GM23338 (cell line): Measurements from ENCODE around the gene COX17. TPM values are rescaled to one million over a fixed set of nuclear protein-coding genes. Genes with fewer than 3 reads are reported as not detected.

ENCODE experiments used
- ATAC-seq: fragments of 200-7000 bp; cut with Tn5 transposase; 3 replicates; pipeline ENCODE4 v1.9.1; 2020
- DNase-seq: peaks from one replicate; pipeline ENCODE4 v3.0.0-alpha.2; 2015; ENCODE audit warnings: low spot score
- H2AFZ ChIP-seq: fragments of 200-600 bp; sonication (generic); 2 replicates; pipeline ENCODE4 v1.8.0; 2016; ENCODE audit warnings: antibody characterized with exemption, mild to moderate bottlenecking, moderate library complexity
- H3F3A ChIP-seq: fragments of 200-600 bp; sonication (generic); replicated peaks from 2 replicates; pipeline ENCODE4 v1.8.0; 2017; ENCODE audit warnings: antibody characterized with exemption, mixed run types, low read depth
- H3K27ac ChIP-seq: fragments of 200-600 bp; sonication (generic); 2 replicates; pipeline ENCODE4 v1.6.1; 2016; ENCODE audit warnings: low read depth
- H3K27me3 ChIP-seq: fragments of 200-600 bp; sonication (generic); 2 replicates; pipeline ENCODE4 v1.8.0; 2016; ENCODE audit warnings: mild to moderate bottlenecking, mixed run types, moderate library complexity; ENCODE audit not compliant: insufficient read depth
- H3K36me3 ChIP-seq: fragments of 200-600 bp; sonication (generic); 2 replicates; pipeline ENCODE4 v1.8.0; 2016; ENCODE audit warnings: mild to moderate bottlenecking; ENCODE audit not compliant: insufficient read depth
- H3K4me1 ChIP-seq: fragments of 200-600 bp; sonication (generic); 2 replicates; pipeline ENCODE4 v1.8.0; 2016; ENCODE audit warnings: mild to moderate bottlenecking, moderate library complexity; ENCODE audit not compliant: insufficient read depth
- H3K4me2 ChIP-seq: fragments of 200-600 bp; sonication (generic); 2 replicates; pipeline ENCODE4 v1.7.1; 2017; ENCODE audit warnings: mixed run types
- H3K4me3 ChIP-seq: fragments of 200-600 bp; sonication (generic); 2 replicates; pipeline ENCODE4 v1.6.1; 2016; ENCODE audit warnings: mixed run types
- H3K79me2 ChIP-seq: fragments of 200-600 bp; sonication (generic); replicated peaks from 2 replicates; pipeline ENCODE4 v1.8.0; 2017; ENCODE audit warnings: mild to moderate bottlenecking; ENCODE audit not compliant: insufficient read depth
- H3K9me2 ChIP-seq: fragments of 200-600 bp; sonication (generic); 2 replicates; pipeline ENCODE4 v1.8.0; 2017; ENCODE audit not compliant: insufficient read depth
- H4K20me1 ChIP-seq: fragments of 200-600 bp; sonication (generic); replicated peaks from 2 replicates; pipeline ENCODE4 v1.8.0; 2017; ENCODE audit warnings: mild to moderate bottlenecking; ENCODE audit not compliant: insufficient read depth
- H3K27ac Mint-ChIP-seq: 2 replicates; pipeline ENCODE4 v1.8.0; 2020; ENCODE audit warnings: inconsistent platforms, mild to moderate bottlenecking, moderate library complexity, mixed read lengths
- H3K27me3 Mint-ChIP-seq: 3 replicates; pipeline ENCODE4 v1.8.0; 2022; ENCODE audit warnings: low read depth, mild to moderate bottlenecking, moderate library complexity, mixed read lengths, inconsistent platforms; ENCODE audit not compliant: insufficient read depth, poor library complexity
- H3K36me3 Mint-ChIP-seq: 3 replicates; pipeline ENCODE4 v1.8.0; 2021; ENCODE audit warnings: low read depth, mild to moderate bottlenecking, inconsistent platforms, moderate library complexity, mixed read lengths
- H3K4me1 Mint-ChIP-seq: 3 replicates; pipeline ENCODE4 v1.8.0; 2020; ENCODE audit warnings: mild to moderate bottlenecking, inconsistent platforms, mixed read lengths
- H3K4me3 Mint-ChIP-seq: 3 replicates; pipeline ENCODE4 v1.8.0; 2021; ENCODE audit warnings: moderate library complexity, mild to moderate bottlenecking, inconsistent platforms, mixed read lengths
- H3K9me3 Mint-ChIP-seq: 3 replicates; pipeline ENCODE4 v1.8.0; 2020; ENCODE audit warnings: moderate library complexity, mild to moderate bottlenecking, inconsistent platforms, mixed read lengths
- CREB1 ChIP-seq: fragments of 250-450 bp; sonication (Bioruptor Pico); IDR thresholded peaks from 2 replicates; pipeline ENCODE4 v1.5.0; 2020; ENCODE audit warnings: low read depth, mild to moderate bottlenecking, moderate library complexity
- EZH2 ChIP-seq: fragments of 200-600 bp; sonication (generic); IDR thresholded peaks from one replicate; pipeline ENCODE4 v1.8.0; 2017; ENCODE audit warnings: antibody characterized with exemption, mild to moderate bottlenecking, low read depth; ENCODE audit not compliant: unreplicated experiment
- JUNB ChIP-seq: IDR thresholded peaks from one replicate; pipeline ENCODE4 v1.6.1; 2016; ENCODE audit warnings: antibody characterized with exemption; ENCODE audit not compliant: unreplicated experiment
- NANOG ChIP-seq: IDR thresholded peaks from 2 replicates; pipeline ENCODE4 v1.6.1; 2016; ENCODE audit warnings: antibody characterized with exemption, borderline replicate concordance
- STAT1 ChIP-seq: IDR thresholded peaks from one replicate; pipeline ENCODE4 v1.6.1; 2016; ENCODE audit warnings: antibody characterized with exemption; ENCODE audit not compliant: unreplicated experiment
- ZNF331 ChIP-seq: fragments of 250-450 bp; sonication (Bioruptor Pico); IDR thresholded peaks from 2 replicates; pipeline ENCODE4 v1.5.0; 2020; ENCODE audit warnings: low read depth, mild to moderate bottlenecking, moderate library complexity
- polyA plus RNA-seq: library from polyadenylated mRNA; unstranded; fragments of >200 nt; fragmentation: Nextera tagmentation; extraction: Ambion mirVana; gene quantifications from 2 replicates; pipeline ENCODE4 v1.2.1, GENCODE V29; 2016
- total RNA-seq: library from RNA; depleted of rRNA; stranded (reverse); fragments of >200 nt; shearing (Covaris generic); gene quantifications from 2 replicates; pipeline ENCODE4 v1.2.3, GENCODE V29; 2014
- TF ChIP-seq, protein P1 (sequence below): IDR thresholded peaks from 2 replicates; pipeline ENCODE4 v1.6.1; 2016; ENCODE audit warnings: antibody characterized with exemption
- TF ChIP-seq, protein P2 (sequence below): fragments of 250-450 bp; sonication (Bioruptor Pico); IDR thresholded peaks from 2 replicates; pipeline ENCODE4 v1.5.0; 2020; ENCODE audit warnings: mild to moderate bottlenecking, moderate library complexity
- TF ChIP-seq, protein P3 (sequence below): IDR thresholded peaks from one replicate; pipeline ENCODE4 v1.6.1; 2018; ENCODE audit warnings: antibody characterized with exemption; ENCODE audit not compliant: unreplicated experiment

Gene COX17
- total and polyA plus RNA-seq, 2 experiments from 2014 or later: 24.0 to 324 TPM

GRCh38 chr3:119642746-119643473 lies 34.3 kb downstream of the COX17 start:
- Mint-ChIP-seq H3K27me3 (peaks cover 2% of the 10 kb centered on the region), H3K36me3 (no peaks in the 10 kb centered on the region), H3K4me1 (peaks cover 16% of the 10 kb centered on the region), H3K4me3 (no peak overlapping the region), H3K27ac (no peak overlapping the region), H3K9me3 (no peaks in the 10 kb centered on the region)
- Histone ChIP-seq H3F3A (no peaks in the 10 kb centered on the region), H3K79me2 (no peaks in the 10 kb centered on the region), H3K4me2 (no peak overlapping the region), H2AFZ (peak overlapping the region; percentile 56), H3K4me3 (no peak overlapping the region), H3K9me2 (peaks cover 6% of the 10 kb centered on the region), H4K20me1 (no peaks in the 10 kb centered on the region), H3K36me3 (no peaks in the 10 kb centered on the region), H3K4me1 (peaks cover 9% of the 10 kb centered on the region), H3K27me3 (no peaks in the 10 kb centered on the region), H3K27ac (no peak overlapping the region)
- TF ChIP-seq STAT1: no peak
- TF ChIP-seq JUNB: no peak
- TF ChIP-seq NANOG: no peak
- no peak for TF ChIP-seq EZH2
- no peak for TF ChIP-seq CREB1 (CRISPR knock-in tag)
- no peak for TF ChIP-seq ZNF331 (CRISPR knock-in tag)
- TF ChIP-seq, protein P1, sequence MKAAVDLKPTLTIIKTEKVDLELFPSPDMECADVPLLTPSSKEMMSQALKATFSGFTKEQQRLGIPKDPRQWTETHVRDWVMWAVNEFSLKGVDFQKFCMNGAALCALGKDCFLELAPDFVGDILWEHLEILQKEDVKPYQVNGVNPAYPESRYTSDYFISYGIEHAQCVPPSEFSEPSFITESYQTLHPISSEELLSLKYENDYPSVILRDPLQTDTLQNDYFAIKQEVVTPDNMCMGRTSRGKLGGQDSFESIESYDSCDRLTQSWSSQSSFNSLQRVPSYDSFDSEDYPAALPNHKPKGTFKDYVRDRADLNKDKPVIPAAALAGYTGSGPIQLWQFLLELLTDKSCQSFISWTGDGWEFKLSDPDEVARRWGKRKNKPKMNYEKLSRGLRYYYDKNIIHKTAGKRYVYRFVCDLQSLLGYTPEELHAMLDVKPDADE: no peak
- TF ChIP-seq, protein P2, sequence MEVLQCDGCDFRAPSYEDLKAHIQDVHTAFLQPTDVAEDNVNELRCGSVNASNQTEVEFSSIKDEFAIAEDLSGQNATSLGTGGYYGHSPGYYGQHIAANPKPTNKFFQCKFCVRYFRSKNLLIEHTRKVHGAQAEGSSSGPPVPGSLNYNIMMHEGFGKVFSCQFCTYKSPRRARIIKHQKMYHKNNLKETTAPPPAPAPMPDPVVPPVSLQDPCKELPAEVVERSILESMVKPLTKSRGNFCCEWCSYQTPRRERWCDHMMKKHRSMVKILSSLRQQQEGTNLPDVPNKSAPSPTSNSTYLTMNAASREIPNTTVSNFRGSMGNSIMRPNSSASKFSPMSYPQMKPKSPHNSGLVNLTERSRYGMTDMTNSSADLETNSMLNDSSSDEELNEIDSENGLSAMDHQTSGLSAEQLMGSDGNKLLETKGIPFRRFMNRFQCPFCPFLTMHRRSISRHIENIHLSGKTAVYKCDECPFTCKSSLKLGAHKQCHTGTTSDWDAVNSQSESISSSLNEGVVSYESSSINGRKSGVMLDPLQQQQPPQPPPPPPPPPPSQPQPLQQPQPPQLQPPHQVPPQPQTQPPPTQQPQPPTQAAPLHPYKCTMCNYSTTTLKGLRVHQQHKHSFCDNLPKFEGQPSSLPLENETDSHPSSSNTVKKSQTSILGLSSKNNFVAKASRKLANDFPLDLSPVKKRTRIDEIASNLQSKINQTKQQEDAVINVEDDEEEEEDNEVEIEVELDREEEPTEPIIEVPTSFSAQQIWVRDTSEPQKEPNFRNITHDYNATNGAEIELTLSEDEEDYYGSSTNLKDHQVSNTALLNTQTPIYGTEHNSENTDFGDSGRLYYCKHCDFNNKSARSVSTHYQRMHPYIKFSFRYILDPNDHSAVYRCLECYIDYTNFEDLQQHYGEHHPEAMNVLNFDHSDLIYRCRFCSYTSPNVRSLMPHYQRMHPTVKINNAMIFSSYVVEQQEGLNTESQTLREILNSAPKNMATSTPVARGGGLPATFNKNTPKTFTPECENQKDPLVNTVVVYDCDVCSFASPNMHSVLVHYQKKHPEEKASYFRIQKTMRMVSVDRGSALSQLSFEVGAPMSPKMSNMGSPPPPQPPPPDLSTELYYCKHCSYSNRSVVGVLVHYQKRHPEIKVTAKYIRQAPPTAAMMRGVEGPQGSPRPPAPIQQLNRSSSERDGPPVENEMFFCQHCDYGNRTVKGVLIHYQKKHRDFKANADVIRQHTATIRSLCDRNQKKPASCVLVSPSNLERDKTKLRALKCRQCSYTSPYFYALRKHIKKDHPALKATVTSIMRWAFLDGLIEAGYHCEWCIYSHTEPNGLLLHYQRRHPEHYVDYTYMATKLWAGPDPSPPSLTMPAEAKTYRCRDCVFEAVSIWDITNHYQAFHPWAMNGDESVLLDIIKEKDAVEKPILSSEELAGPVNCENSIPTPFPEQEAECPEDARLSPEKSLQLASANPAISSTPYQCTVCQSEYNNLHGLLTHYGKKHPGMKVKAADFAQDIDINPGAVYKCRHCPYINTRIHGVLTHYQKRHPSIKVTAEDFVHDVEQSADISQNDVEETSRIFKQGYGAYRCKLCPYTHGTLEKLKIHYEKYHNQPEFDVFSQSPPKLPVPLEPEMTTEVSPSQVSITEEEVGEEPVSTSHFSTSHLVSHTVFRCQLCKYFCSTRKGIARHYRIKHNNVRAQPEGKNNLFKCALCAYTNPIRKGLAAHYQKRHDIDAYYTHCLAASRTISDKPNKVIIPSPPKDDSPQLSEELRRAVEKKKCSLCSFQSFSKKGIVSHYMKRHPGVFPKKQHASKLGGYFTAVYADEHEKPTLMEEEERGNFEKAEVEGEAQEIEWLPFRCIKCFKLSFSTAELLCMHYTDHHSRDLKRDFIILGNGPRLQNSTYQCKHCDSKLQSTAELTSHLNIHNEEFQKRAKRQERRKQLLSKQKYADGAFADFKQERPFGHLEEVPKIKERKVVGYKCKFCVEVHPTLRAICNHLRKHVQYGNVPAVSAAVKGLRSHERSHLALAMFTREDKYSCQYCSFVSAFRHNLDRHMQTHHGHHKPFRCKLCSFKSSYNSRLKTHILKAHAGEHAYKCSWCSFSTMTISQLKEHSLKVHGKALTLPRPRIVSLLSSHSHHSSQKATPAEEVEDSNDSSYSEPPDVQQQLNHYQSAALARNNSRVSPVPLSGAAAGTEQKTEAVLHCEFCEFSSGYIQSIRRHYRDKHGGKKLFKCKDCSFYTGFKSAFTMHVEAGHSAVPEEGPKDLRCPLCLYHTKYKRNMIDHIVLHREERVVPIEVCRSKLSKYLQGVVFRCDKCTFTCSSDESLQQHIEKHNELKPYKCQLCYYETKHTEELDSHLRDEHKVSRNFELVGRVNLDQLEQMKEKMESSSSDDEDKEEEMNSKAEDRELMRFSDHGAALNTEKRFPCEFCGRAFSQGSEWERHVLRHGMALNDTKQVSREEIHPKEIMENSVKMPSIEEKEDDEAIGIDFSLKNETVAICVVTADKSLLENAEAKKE: no peak
- TF ChIP-seq, protein P3, sequence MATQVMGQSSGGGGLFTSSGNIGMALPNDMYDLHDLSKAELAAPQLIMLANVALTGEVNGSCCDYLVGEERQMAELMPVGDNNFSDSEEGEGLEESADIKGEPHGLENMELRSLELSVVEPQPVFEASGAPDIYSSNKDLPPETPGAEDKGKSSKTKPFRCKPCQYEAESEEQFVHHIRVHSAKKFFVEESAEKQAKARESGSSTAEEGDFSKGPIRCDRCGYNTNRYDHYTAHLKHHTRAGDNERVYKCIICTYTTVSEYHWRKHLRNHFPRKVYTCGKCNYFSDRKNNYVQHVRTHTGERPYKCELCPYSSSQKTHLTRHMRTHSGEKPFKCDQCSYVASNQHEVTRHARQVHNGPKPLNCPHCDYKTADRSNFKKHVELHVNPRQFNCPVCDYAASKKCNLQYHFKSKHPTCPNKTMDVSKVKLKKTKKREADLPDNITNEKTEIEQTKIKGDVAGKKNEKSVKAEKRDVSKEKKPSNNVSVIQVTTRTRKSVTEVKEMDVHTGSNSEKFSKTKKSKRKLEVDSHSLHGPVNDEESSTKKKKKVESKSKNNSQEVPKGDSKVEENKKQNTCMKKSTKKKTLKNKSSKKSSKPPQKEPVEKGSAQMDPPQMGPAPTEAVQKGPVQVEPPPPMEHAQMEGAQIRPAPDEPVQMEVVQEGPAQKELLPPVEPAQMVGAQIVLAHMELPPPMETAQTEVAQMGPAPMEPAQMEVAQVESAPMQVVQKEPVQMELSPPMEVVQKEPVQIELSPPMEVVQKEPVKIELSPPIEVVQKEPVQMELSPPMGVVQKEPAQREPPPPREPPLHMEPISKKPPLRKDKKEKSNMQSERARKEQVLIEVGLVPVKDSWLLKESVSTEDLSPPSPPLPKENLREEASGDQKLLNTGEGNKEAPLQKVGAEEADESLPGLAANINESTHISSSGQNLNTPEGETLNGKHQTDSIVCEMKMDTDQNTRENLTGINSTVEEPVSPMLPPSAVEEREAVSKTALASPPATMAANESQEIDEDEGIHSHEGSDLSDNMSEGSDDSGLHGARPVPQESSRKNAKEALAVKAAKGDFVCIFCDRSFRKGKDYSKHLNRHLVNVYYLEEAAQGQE: no peak
- DNase-seq (no peak), ATAC-seq (peak; percentile 63)
